COLO829 (cell line): ENCODE data around the gene LRRC28.
"Not testable (repeated sequence)": the region's sequence is repeated elsewhere in the genome, so short reads cannot be mapped to it uniquely, and the experiment has no call there.

Source experiments
- DNase-seq: peaks from one replicate; pipeline ENCODE4 v3.0.0; 2012; ENCODE audit warnings: low spot score

Gene LRRC28

GRCh38 chr15:99396375-99396774, 145.1 kb downstream of the LRRC28 start:
- DNase-seq: no peak

- DNase-seq: no peak
Observed at GRCh38 chr15:99399061-99399460, 147.8 kb downstream of the LRRC28 start.

- no peak for DNase-seq
Observed at GRCh38 chr15:99399618-99400017, 148.3 kb downstream of the LRRC28 start.

GRCh38 chr15:99401216-99401615, 149.9 kb downstream of the LRRC28 start:
- not testable (repeated sequence) for DNase-seq

GRCh38 chr15:99402014-99402729, 150.9 kb downstream of the LRRC28 start:
- DNase-seq: no peak

- DNase-seq: no peak
Observed at GRCh38 chr15:99403597-99403996, 152.3 kb downstream of the LRRC28 start.

GRCh38 chr15:99404454-99404853, 153.2 kb downstream of the LRRC28 start:
- no peak for DNase-seq

GRCh38 chr15:99406120-99406519, 154.8 kb downstream of the LRRC28 start:
- no peak for DNase-seq

- no peak for DNase-seq
Observed at GRCh38 chr15:99406716-99407487, 155.6 kb downstream of the LRRC28 start.

- DNase-seq: no peak
Observed at GRCh38 chr15:99407716-99408115, 156.4 kb downstream of the LRRC28 start.

GRCh38 chr15:99408236-99409096, 157.2 kb downstream of the LRRC28 start:
- DNase-seq: peak; percentile 32

GRCh38 chr15:99409097-99409473, 157.8 kb downstream of the LRRC28 start:
- peak; percentile 27 for DNase-seq

- no peak for DNase-seq
Observed at GRCh38 chr15:99409560-99409959, 158.3 kb downstream of the LRRC28 start.

- no peak for DNase-seq
Observed at GRCh38 chr15:99410477-99410876, 159.2 kb downstream of the LRRC28 start.

GRCh38 chr15:99411234-99411633, 160.0 kb downstream of the LRRC28 start:
- no peak for DNase-seq

- no peak for DNase-seq
Observed at GRCh38 chr15:99412082-99412481, 160.8 kb downstream of the LRRC28 start.

GRCh38 chr15:99412626-99413025, 161.3 kb downstream of the LRRC28 start:
- DNase-seq: no peak

GRCh38 chr15:99413955-99414754, 162.9 kb downstream of the LRRC28 start:
- no peak for DNase-seq

GRCh38 chr15:99414755-99415731, 163.8 kb downstream of the LRRC28 start:
- no peak for DNase-seq
